Stomach (tissue), 4 donors: ENCODE data around the gene MRPS31.

ENCODE experiments used
- POLR2A ChIP-seq, 4 donors: fragments of 450-650 bp; IDR thresholded peaks; one replicate each; pipeline ENCODE4 v1.6.1; 2016; ENCODE audit warnings: antibody characterized with exemption in 4 of 4, control low read depth in 2 of 4, mild to moderate bottlenecking in 1 of 4, moderate library complexity in 1 of 4
- POLR2AphosphoS5 ChIP-seq, 3 donors: sonication (generic); formaldehyde crosslinking; IDR thresholded peaks; one replicate each; pipeline ENCODE4 v1.6.1; 2016; ENCODE audit warnings: antibody characterized with exemption in 3 of 3
- TF ChIP-seq, protein P1 (sequence below), 7 experiments: fragments of 450-650 bp in 4 of 7; fragments of 200-600 bp in 3 of 7; sonication (generic) in 3 of 7; IDR thresholded peaks; one replicate each; pipeline ENCODE4 v1.5.1; 2016 to 2019; ENCODE audit warnings: antibody characterized with exemption in 7 of 7, control low read depth in 2 of 7, mild to moderate bottlenecking in 1 of 7

- TF ChIP-seq, protein P1, sequence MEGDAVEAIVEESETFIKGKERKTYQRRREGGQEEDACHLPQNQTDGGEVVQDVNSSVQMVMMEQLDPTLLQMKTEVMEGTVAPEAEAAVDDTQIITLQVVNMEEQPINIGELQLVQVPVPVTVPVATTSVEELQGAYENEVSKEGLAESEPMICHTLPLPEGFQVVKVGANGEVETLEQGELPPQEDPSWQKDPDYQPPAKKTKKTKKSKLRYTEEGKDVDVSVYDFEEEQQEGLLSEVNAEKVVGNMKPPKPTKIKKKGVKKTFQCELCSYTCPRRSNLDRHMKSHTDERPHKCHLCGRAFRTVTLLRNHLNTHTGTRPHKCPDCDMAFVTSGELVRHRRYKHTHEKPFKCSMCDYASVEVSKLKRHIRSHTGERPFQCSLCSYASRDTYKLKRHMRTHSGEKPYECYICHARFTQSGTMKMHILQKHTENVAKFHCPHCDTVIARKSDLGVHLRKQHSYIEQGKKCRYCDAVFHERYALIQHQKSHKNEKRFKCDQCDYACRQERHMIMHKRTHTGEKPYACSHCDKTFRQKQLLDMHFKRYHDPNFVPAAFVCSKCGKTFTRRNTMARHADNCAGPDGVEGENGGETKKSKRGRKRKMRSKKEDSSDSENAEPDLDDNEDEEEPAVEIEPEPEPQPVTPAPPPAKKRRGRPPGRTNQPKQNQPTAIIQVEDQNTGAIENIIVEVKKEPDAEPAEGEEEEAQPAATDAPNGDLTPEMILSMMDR (IDR thresholded peaks at IDR 0.05) = no peak
- TF ChIP-seq POLR2A (IDR thresholded peaks at IDR 0.05) = no peak
- TF ChIP-seq POLR2AphosphoS5 (IDR thresholded peaks at IDR 0.05) = no peak
Observed at GRCh38 chr13:40680659-40681323, 90.2 kb downstream of the MRPS31 start.
